Measurements from ENCODE around the gene YES1. TPM values are rescaled to one million over a fixed set of nuclear protein-coding genes. Genes with fewer than 3 reads are reported as not detected.

The YES1 gene
- total RNA-seq, 1 donor from 2014 or later: 209 TPM

DNA sequence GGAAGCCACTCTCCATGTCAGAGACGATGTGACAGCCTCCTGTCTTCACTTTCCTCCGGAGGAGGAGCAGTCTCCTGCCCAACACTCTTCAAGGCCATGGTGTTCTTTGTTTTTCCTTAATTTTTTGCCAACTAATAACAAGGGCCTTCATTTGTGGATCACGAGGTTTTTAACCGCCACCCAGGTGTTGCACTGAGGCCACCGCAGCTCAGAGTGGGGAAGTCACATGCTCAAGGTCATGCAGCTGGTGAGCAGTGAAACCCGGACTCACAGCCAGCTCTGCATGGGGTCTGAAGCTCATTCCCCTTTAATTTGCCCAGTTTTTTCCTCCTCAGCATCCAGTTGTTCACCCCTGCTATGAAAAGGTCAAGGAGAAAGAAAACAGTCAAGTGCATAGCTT is 119.2 kb downstream of the YES1 start:
- no peak overlapping the region for H2AFZ ChIP-seq (replicated peaks)
- H3K4me1 Mint-ChIP-seq: peaks cover 12% of the 10 kb centered on the region
- H3K4me1 ChIP-seq: no peaks in the 10 kb centered on the region
- peaks cover 18% of the 10 kb centered on the region for H3K36me3 Mint-ChIP-seq
- no peak overlapping the region for H3K27ac ChIP-seq
- TF ChIP-seq CTCF (IDR thresholded peaks at IDR 0.05) (no peak), EZH2 (IDR thresholded peaks at IDR 0.05) (no peak), EZH2phosphoT487 (IDR thresholded peaks at IDR 0.05) (no peak)
- H3K9me3 ChIP-seq (ENCODE audit: low read depth): no peaks in the 10 kb centered on the region
- peaks cover 4% of the 10 kb centered on the region for H3F3A ChIP-seq (ENCODE audit: low read depth)
- H3K9me3 Mint-ChIP-seq: no peaks in the 10 kb centered on the region
- no peak overlapping the region for H3K9ac ChIP-seq
- H4K20me1 ChIP-seq (ENCODE audit: low read depth): peaks cover 17% of the 10 kb centered on the region
- no peak overlapping the region for H3K4me3 ChIP-seq
- no peaks in the 10 kb centered on the region for H3K79me2 ChIP-seq (ENCODE audit: low read depth)
- H3K27me3 ChIP-seq: peaks cover 25% of the 10 kb centered on the region
- H3K36me3 ChIP-seq: no peaks in the 10 kb centered on the region
- DNase-seq (ENCODE audit: low spot score): no peak
- H3K27ac Mint-ChIP-seq: no peak overlapping the region
- no peak overlapping the region for H3K4me3 Mint-ChIP-seq
- H3K4me2 ChIP-seq: no peak overlapping the region
- no peaks in the 10 kb centered on the region for H3K27me3 Mint-ChIP-seq (ENCODE audit: insufficient read depth, low read depth)

DNA sequence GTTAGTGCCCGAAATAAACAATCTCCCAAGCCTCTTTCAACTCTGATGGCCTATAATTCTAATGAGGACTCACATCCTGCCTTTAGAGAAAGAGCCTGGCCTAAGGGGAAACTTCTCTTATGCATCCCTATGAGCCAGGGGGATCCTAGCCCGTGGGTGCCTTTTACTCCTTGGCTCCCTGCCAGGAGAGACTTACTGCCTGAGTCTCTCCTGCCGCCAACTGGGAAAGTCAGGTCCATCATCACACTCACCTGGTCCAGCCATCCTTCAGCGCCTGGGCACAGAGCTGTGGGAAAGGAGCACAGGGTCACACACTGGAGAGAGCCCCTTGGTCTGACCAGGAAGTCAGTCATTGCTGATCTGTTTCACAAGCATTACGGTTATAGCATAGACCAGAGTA is 123.7 kb downstream of the YES1 start:
- Mint-ChIP-seq H3K4me1 (peaks cover 38% of the 10 kb centered on the region), H3K4me3 (no peak overlapping the region), H3K9me3 (no peaks in the 10 kb centered on the region), H3K27ac (no peak overlapping the region), H3K27me3 (ENCODE audit: insufficient read depth, low read depth) (peaks cover 2% of the 10 kb centered on the region), H3K36me3 (peaks cover 10% of the 10 kb centered on the region)
- Histone ChIP-seq H3K27ac (no peak overlapping the region), H3K4me3 (no peak overlapping the region), H3K27me3 (peaks cover 61% of the 10 kb centered on the region), H4K20me1 (ENCODE audit: low read depth) (peaks cover 56% of the 10 kb centered on the region), H3K36me3 (no peaks in the 10 kb centered on the region), H3K79me2 (ENCODE audit: low read depth) (no peaks in the 10 kb centered on the region), H3F3A (ENCODE audit: low read depth) (peaks cover 32% of the 10 kb centered on the region), H3K9ac (no peak overlapping the region), H3K4me2 (no peak overlapping the region), H3K4me1 (peaks cover 18% of the 10 kb centered on the region), H2AFZ (replicated peaks) (no peak overlapping the region), H3K9me3 (ENCODE audit: low read depth) (no peaks in the 10 kb centered on the region)
- no peak for TF ChIP-seq EZH2 (IDR thresholded peaks at IDR 0.05)
- no peak for DNase-seq (ENCODE audit: low spot score)

DNA sequence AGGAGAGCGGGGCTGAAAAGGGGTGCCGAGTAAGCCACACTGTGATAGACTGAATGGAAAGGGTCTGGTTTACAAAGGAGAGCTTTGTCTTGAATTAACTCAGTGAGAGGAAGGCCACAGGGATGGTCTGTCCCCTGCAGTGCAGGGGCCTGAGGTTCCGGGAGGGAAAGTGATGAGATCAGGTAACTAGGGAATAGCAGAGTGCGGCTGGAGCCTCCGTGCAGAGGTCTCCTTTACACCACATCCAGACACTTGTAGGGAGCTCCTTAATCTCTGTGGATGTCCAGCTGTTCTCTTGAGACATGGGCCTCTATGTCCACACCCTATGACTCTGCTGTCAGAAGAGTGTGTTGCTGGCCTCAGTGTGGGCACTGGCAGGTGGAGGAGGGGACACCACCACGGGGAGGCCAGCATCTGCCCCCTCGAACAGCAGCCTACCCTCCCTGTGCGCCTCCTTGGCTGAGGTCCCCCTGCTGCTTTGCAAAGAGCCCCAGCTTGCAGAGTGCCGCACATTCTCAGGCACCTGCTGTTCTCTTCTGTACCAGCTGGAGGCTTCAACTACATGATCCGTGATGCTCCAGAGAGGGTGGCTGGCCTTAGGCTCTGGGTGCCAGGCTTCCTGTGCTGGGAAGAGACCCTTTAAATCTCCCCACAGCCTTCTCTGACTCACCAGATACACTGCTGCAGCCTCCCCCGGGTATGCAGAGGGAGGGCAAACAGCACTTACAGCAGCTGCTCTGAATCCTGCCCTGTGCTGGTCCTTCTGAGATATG is 125.5 kb downstream of the YES1 start:
- H3K9me3 Mint-ChIP-seq: no peaks in the 10 kb centered on the region
- Histone ChIP-seq H3K27ac (peak overlapping the region; percentile 40), H3K4me1 (peaks cover 18% of the 10 kb centered on the region), H4K20me1 (ENCODE audit: low read depth) (peaks cover 63% of the 10 kb centered on the region), H3K79me2 (ENCODE audit: low read depth) (no peaks in the 10 kb centered on the region), H3K36me3 (no peaks in the 10 kb centered on the region), H3K27me3 (peaks cover 68% of the 10 kb centered on the region), H2AFZ (replicated peaks) (no peak overlapping the region), H3K9me3 (ENCODE audit: low read depth) (no peaks in the 10 kb centered on the region), H3K9ac (no peak overlapping the region), H3K4me3 (peak overlapping the region; percentile 26), H3K4me2 (peak overlapping the region; percentile 78), H3F3A (ENCODE audit: low read depth) (peaks cover 32% of the 10 kb centered on the region)
- peak overlapping the region; percentile 38 for H3K27ac Mint-ChIP-seq
- TF ChIP-seq CTCF (IDR thresholded peaks at IDR 0.05) (peak; percentile 24), EZH2 (IDR thresholded peaks at IDR 0.05) (no peak), EZH2phosphoT487 (IDR thresholded peaks at IDR 0.05) (peak; percentile 95)
- peaks cover 6% of the 10 kb centered on the region for H3K27me3 Mint-ChIP-seq (ENCODE audit: insufficient read depth, low read depth)
- peaks cover 8% of the 10 kb centered on the region for H3K36me3 Mint-ChIP-seq
- peak; percentile 89 for DNase-seq (ENCODE audit: low spot score)
- peaks cover 32% of the 10 kb centered on the region for H3K4me1 Mint-ChIP-seq
- peak overlapping the region; percentile 46 for H3K4me3 Mint-ChIP-seq

DNA sequence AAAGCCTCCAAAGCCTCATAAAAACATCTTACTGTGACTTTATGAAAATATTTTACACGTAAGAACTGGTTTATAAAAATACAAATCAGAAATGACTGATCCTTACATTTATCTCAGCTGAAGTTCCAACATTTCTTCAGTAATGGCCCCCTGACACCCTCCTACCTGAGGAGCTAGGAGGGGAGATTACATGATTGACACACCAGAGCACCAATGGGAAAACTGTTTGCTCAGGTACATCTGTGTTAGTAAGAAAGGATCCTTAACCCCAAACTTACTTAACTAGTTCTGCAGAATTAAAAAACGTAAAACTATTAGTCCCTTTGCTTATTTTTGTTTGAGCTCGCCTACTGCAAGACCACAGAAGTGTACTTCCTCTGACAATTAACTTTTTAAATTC is 126.6 kb downstream of the YES1 start:
- H3K27ac Mint-ChIP-seq: no peak overlapping the region
- Histone ChIP-seq H3F3A (ENCODE audit: low read depth) (peaks cover 32% of the 10 kb centered on the region), H3K36me3 (no peaks in the 10 kb centered on the region), H3K4me2 (peak overlapping the region; percentile 78), H3K27ac (no peak overlapping the region), H3K4me1 (peaks cover 18% of the 10 kb centered on the region), H4K20me1 (ENCODE audit: low read depth) (peaks cover 63% of the 10 kb centered on the region), H3K79me2 (ENCODE audit: low read depth) (no peaks in the 10 kb centered on the region), H2AFZ (replicated peaks) (no peak overlapping the region), H3K4me3 (no peak overlapping the region), H3K27me3 (peaks cover 68% of the 10 kb centered on the region), H3K9ac (no peak overlapping the region), H3K9me3 (ENCODE audit: low read depth) (no peaks in the 10 kb centered on the region)
- H3K4me1 Mint-ChIP-seq: peaks cover 32% of the 10 kb centered on the region
- DNase-seq (ENCODE audit: low spot score): peak; percentile 38
- peaks cover 7% of the 10 kb centered on the region for H3K27me3 Mint-ChIP-seq (ENCODE audit: insufficient read depth, low read depth)
- peaks cover 9% of the 10 kb centered on the region for H3K36me3 Mint-ChIP-seq
- TF ChIP-seq CTCF (IDR thresholded peaks at IDR 0.05): no peak
- no peak for TF ChIP-seq EZH2phosphoT487 (IDR thresholded peaks at IDR 0.05)
- no peak for TF ChIP-seq EZH2 (IDR thresholded peaks at IDR 0.05)
- H3K4me3 Mint-ChIP-seq: peak overlapping the region; percentile 6
- H3K9me3 Mint-ChIP-seq: no peaks in the 10 kb centered on the region
